GM18526 (cell line): ENCODE measurements around the gene PLA2G4D.

Experiments
- POLR2A ChIP-seq: IDR thresholded peaks from 3 replicates; pipeline ENCODE4 v1.6.1; 2011; ENCODE audit not compliant: insufficient read length; ENCODE audit errors: extremely low read depth

Gene PLA2G4D

GRCh38 chr15:42059661-42060476 is 34.5 kb downstream of the PLA2G4D start:
- TF ChIP-seq POLR2A, result no peak

DNA sequence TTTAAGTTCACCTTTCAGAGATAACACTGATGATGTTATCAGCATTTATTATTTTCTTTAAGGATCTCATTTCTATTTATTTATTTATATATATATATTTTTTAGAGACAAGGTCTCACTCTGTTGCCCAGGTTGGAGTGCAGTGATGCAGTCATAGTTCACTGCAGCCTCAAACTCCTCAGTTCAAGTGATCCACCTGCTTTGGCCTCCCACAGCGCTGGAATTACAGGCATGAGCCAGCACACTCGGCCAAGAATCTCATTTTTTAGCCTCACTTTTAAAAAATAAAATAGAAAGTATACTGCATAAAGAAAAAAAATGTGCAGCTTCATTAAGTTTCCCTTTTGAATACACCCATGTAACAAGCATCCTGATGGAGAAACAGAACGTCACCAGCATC is 35.6 kb downstream of the PLA2G4D start:
- no peak for TF ChIP-seq POLR2A

GRCh38 chr15:42057799-42058646 is 36.3 kb downstream of the PLA2G4D start:
- no peak for TF ChIP-seq POLR2A

DNA sequence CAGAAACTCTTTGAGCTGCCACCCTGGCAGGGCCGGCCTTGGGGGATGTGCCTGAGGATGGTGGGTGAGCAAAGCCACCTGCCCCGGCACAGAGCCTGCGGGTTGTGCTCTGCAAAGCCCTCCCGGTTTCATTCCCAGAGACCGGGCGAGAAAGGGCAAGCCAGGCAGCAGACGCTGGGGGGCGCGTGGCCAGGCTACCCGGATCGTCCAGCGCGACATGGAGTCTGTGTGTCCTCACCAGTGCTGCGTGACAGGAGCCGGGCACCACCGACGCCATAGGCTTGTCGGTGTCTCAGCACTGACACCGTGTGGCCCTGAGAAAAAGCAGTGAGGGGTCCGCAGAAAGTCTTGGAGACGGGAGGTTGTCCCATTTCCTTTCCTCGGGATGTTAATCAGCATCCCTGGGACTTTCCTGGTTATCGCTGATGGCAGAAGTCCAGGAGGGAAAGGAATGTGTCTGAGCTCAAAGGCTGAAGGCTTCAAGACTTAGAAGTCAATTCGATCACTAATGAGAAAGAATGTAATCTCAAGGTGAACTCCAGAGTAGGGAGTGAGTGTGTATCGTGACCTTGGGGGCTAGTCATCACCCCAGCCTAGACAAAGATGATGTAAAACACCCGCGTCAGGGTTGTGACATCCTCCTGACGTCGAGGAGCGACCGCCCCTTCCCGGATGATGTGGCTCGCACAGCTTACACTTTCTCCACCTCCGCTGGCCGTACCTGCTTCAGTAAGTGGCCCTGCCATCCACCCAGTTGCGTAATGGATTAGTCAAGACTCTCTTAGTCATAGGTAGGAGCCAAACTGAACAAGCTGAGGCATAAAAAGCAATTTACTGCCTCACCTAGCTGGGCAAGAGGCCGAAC is 37.2 kb downstream of the PLA2G4D start:
- no peak for TF ChIP-seq POLR2A

GRCh38 chr15:42053914-42054313 is 40.4 kb downstream of the PLA2G4D start:
- TF ChIP-seq POLR2A, result no peak

DNA sequence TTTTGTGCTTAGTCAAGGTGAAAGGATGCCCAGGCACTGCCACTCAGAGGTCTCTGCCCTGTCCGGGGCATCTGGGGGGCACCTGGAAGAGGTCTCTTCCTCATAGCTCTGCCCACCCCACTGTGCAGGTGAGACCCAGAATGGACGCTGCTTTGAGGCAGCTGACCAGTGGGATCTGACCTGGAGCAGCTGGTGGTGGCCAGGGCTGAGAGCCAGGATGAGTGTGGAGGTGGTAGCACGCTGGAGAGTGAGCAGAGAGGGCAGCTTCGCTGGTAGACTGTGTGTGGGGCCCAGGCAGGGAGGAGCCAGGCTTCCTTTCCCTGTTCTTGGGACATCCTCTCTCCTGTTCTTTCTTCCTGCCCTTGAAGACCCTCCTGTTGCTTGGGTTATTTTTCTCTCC is 41.4 kb downstream of the PLA2G4D start:
- TF ChIP-seq POLR2A, result no peak

- no peak for TF ChIP-seq POLR2A
Measured at GRCh38 chr15:42050484-42051255, 43.7 kb downstream of the PLA2G4D start.

DNA sequence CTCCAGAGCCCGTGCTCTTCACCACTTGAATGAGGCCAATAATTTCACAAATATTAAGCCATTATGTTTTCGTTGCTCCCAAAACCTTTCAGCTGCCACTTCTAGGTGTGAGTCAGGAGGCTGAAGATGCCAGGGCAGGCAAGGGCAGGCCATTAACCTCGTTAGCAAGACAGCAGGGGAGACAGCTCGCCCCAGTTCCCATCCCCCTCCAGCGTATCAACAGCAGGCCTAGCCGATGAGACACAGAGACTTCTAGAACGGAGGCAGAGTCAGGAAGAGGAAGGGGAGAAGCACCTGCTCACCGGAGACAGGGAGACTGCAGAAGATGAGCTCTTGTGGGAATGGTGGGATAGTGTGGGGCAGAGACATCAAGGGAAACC is 45.6 kb downstream of the PLA2G4D start:
- no peak for TF ChIP-seq POLR2A

DNA sequence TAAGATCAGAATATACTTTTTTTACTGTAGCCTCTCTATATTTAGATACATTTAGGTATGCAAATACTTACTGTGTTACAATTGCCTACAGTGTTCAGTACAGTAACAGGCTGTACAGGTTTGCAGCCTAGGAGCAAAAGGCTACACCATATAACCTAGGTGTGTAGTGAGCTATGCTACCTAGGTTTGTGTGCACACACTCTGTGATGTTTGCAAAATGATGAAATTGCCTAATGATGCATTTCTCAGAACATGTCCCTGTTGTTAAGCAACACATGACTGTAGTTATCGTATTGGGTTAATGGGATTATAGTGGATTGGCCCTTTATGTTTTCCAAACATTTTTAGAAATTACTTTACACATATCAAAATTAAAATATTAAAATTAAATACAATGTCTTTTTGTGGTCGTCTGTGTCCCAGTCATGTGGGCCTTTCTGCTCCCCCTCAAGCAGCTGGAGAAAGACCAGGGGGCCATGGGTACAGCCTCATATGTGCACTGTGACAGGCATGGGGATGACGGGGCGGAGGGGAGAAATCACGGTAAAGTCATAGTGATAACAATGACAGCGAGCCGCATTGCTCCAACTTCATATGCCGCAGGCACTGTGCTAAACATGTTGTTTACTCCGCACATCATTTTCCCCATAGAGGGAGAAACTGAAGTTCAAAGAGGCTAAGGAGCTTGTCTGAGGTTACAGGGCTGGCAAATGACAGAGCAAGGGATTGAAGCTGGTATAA is 46.1 kb downstream of the PLA2G4D start:
- TF ChIP-seq POLR2A, result no peak

- no peak for TF ChIP-seq POLR2A
Measured at GRCh38 chr15:42046597-42046996, 47.8 kb downstream of the PLA2G4D start.

GRCh38 chr15:42045211-42045615 is 49.1 kb downstream of the PLA2G4D start:
- TF ChIP-seq POLR2A, result no peak

- TF ChIP-seq POLR2A, result no peak
Measured at GRCh38 chr15:42042602-42043400, 51.6 kb downstream of the PLA2G4D start.

- TF ChIP-seq POLR2A, result no peak
Measured at GRCh38 chr15:42038401-42038800, 56.0 kb downstream of the PLA2G4D start.
